GM21723 (cell line): ENCODE measurements around the gene TFPT.
"Not testable (repeated sequence)": the region's sequence is repeated elsewhere in the genome, so short reads cannot be mapped to it uniquely, and the experiment has no call there.

Source experiments
- ATAC-seq: cut with Tn5 transposase; IDR thresholded peaks from one replicate; pipeline ENCODE4 v1.9.1; 2021; ENCODE audit warnings: mild to moderate bottlenecking, moderate library complexity; ENCODE audit not compliant: unreplicated experiment

The TFPT gene

DNA sequence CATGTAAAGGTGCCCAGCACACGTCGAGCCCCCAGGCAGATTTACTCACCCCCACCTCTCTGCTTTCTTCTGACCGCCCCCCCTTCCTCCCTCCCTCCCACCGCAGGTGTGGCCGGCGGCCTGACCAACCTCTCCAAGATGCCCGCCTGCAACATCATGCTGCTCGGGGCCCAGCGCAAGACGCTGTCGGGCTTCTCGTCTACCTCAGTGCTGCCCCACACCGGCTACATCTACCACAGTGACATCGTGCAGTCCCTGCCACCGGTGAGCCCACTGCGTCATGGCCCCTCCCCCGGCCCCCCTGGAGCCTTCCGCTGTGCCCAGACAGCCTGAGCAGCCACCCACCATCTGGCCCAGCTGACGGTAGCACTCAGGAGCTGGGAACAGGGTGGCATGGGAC, 8.9 kb upstream of the TFPT start:
- ATAC-seq: no peak

DNA sequence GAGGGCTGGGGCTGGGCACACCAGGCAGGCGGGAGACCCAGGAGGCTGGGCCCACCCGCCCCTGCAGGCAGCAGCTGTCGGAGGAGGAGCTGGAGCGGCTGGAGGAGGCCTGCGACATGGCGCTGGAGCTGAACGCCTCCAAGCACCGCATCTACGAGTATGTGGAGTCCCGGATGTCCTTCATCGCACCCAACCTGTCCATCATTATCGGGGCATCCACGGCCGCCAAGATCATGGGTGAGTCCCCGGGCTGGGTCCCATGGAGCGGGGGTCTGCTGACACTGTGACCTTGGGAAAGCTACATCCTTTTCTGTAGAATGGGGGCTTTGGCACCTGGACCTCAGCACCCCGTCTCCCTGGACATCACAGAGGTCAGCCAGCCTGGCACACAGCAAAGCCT, 8.2 kb upstream of the TFPT start:
- no peak for ATAC-seq

DNA sequence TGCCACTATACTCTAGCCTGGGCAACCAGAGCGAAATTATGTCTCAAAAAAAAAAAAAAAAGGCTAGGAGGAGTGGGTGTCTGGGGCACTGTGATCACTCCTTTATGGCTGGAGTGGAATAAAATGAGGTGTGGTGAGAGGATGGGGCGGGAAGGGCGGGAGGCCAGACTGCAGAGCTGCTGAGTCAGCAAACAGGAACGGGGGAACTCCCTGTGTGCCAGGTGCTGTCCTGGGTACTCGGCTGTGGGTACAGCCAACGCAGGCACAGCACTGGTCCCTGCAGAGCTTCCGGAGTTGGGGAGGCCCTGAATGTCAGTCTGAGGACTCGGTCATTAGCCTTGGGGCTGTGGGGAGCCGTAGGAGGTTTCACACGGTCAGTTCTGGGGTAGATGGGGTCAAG, 5.8 kb upstream of the TFPT start:
- no peak for ATAC-seq

DNA sequence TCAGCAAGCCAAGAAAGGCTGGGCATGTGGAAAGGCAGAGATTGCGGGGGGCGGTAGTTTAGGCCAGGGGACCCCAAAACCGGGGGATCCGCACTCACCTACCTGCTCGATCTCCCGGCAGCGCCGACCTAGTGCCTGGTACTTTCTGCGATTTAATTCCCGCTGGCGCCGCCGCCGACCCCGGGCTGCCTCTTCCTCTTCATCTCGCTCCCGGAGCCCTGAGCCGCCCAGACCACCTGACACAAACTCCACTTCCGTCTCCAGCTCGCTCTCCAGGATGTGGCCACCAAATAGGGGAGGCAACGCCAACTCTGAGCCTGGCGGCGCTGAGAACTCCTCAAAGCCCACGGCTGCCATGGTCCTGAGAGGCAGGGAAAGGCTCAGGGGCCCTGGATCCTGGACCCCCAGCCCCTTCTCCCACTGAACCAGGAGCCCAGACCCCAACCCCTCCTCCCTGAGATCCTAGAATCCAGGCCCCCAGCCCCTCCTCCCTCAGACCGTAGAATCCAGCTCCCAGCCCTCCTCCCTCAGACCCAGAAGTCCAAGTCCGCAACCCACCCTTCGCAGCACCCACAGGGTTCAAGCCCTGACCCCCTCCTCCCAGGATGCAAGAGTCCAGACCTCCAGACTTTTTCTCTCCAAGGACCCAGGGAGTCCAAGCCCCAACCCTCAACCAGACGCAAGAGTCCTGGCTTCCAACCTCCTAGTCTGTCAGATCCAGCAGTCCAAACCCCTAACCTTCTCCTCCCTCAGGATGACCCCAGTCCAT, 933 bp downstream of the TFPT start:
- no peak for ATAC-seq

DNA sequence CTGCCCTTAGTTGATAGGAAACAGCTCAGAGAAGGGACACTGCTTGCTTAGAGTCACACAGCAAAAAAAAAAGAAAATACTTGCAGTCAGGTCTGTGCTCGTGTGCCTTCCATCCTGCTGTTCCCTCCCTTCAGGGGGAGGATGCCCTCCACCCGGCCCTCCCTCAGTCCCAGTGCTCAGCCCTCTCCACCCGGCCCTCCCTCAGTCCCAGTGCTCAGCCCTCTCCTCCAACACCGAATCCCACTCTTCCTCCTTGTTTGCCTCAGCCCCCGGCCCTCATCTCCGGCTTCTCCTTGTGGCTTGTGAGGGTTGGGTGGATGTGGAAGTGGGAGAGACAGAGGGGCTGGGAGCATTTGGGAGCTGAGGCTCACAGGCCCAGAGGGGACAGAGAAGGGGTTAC, 5.8 kb downstream of the TFPT start:
- ATAC-seq: no peak

DNA sequence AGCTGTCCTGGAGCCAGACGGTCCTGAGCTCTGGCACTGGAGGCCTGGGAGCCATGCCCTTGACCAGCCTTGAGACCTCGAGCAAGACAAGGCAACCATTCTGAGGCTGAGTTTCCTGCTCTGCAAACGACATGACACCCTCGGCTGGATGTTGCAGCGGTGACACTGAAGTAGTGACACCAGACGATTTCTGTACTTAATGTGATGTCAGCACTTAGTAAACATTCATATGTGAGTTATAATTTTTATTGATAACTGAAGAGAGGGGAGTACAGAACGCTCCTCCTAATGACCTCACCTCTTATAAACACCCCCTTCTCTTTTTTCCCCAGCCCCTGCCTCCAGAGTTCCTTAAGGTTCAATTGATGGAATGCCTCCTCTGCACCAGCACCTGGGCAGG, 7.0 kb downstream of the TFPT start:
- ATAC-seq: no peak

DNA sequence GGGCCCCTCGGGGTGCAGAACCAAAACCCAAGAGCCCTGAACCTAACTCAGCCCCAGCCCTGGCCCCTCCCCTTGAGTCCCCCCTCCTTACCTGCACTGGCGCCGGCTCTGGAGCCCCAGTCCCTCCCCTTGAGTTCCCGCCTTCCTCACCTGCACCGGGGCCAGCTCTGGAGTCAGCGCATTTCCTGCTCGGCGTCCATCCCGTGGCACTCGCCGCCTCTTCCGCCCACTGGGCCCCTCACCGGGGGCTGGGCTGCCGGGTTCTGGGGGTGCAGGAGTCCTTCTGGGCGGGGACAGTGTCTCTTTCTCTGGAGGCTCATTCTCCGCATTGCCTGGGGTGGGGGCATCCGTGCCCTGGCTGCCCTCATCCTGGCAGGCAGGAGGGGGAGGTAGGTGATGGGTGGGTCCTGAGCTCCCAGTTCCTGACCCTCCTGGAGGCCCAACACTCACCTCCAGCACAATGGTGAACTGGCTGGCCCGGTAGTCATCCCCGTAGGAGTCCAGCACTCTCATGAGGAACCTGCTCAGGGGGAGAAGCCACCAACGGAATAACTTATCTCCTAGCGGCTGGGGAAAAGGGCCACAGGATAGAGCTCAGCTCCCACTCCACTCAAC, 7.5 kb downstream of the TFPT start:
- ATAC-seq: no peak

DNA sequence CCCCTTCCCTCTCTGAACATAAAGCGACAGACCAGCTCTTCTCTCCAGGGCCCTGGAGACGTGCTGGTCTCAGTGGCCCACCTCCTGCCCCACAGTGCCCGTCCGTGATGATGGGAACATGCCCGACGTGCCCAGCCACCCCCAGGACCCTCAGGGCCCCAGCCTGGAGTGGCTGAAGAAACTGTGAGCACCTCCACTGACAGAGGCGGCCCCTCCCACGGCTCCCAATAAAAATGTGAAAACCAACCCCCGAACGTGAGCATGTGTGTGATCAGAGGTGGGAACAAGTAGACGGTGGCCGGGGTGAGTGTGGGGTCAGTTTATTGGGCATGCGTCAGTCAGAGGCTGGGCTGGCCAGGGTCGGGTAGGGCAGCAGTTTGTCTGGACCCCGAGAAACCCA, 8.7 kb downstream of the TFPT start:
- ATAC-seq: no peak

DNA sequence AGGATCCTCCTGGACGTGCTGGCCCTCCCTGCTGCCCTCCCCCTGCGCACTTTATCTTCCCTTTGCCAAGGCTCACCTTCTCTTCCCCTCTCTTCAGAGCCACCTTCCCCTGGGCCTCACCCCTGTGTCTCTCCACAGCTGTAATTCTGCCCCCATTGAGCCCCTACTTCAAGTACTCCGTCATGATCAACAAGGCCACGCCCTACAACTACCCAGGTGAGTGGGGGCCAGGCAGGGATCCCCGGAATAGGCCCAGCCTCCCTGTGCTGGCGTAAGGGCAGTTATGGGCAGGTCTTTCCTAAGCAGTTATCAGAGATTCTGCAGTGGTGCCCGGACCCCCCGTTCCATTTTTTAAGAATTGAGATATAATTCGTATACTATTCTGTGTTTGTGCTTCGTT, 9.7 kb downstream of the TFPT start:
- no peak for ATAC-seq

DNA sequence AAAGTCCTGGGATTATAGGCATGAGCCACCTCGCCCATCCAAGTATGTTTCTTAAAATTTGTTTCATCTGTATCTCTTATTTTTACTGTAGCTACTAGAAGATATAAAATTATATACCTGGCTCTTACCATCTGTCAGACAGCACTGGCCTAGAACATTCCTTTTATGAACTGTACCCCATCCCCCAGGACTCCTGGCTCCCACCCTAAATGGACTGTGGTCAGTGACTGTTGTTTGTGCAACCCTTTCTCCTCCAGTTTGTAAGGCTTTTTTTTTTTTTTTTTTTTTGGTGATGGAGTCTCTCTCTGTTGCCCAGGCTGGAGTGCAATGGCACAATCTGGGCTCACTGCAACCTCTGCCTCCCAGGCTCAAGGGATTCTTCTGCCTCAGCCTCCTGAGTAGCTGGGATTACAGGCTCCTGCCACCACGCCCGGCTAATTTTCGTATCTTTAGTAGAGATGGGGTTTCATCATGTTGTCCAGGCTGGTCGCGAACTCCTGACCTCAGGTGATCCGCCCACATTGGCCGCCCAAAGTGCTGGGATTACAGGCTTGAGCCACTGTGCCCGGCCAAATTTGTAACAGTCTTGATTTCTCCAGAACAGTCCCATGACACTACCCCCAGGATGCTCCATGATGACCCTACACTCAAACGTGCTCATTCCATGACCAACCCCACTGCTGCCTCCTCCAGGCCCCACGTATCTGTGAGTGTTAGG, 10.3 kb downstream of the TFPT start:
- no peak for ATAC-seq

DNA sequence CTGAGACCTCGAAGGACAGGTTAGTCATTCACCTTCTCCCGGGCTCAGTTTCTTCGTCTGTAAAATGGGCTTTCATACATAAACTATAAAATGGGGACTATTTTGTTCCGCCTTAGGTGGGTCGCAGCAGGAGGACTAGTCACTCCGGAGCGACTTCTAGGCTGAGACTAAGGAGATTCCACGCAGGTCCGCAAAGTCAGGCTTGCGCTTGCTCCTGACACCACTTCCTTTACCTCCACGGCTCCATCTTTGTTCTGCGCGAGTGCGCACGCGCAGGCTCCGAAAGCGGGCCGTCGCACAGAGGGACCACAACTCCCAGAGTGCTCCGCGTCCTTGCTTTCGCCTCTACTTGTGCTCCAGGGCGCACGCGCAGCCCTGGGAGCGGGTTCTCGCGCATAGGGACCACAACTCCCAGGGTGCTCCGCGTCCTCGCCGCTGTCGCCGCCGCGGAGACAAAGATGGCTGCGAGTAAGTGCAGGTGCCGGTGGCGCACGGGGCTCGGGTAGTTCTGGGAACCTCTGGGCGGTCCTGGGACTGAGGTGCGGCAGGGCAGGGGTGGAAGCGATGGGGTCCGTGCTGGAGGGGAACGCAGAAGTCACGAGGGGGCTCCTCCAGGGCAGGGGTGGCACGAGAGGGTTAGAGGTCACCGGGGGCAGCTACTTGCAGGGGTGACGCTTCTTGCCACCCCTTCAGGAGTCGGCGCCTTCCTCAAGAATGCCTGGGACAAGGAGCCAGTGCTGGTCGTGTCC, 12.9 kb downstream of the TFPT start, which contains the start of gene NDUFA3:
Gene NDUFA3 (plus strand): TSS at position 435 of the 749 bp plus-strand sequence. CDS start 24 bp downstream, at position 459.
- peak; percentile 89 for ATAC-seq

DNA sequence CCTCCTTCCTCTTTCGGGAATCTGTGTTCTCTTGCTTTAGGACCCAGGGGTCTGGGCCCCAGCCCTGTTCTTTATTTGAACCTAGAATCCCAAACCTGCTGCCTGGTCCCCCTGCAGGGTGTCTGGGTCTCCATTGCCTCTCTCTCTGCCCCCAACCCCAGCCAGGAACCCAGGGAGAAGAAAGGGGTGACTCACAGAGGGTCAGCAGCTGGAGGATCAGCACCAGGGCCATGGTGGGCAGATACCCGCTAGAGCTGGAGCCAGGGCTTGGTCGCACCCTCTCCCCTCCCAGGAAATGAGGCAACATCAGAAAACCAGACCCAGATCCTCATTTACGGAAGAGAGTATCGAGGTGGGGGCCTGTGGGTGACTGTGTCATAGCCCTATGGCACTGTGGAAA, 14.9 kb downstream of the TFPT start, which contains the start of gene OSCAR:
Gene OSCAR (minus strand): TSS at position 243 of the 400 bp plus-strand sequence. CDS start 11 bp downstream, at position 232.
- ATAC-seq: no peak

DNA sequence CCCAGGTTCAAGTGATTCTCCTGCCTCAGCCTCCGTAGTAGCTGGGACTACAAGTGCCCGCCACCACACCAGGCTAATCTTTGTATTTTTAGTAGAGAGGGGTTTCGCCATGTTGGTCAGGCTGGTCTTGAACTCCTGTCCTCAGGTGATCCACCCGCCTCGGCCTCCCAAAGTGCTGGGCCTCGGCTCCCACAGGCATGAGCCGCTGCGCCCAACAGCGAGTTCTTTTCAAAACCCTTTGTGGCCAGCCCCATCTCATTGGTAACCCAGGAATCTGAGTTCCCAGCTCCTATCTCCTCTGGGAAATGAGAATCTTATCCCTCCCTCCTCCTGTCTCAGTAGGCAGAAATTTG, 15.6 kb downstream of the TFPT start:
- ATAC-seq: not testable (repeated sequence)

DNA sequence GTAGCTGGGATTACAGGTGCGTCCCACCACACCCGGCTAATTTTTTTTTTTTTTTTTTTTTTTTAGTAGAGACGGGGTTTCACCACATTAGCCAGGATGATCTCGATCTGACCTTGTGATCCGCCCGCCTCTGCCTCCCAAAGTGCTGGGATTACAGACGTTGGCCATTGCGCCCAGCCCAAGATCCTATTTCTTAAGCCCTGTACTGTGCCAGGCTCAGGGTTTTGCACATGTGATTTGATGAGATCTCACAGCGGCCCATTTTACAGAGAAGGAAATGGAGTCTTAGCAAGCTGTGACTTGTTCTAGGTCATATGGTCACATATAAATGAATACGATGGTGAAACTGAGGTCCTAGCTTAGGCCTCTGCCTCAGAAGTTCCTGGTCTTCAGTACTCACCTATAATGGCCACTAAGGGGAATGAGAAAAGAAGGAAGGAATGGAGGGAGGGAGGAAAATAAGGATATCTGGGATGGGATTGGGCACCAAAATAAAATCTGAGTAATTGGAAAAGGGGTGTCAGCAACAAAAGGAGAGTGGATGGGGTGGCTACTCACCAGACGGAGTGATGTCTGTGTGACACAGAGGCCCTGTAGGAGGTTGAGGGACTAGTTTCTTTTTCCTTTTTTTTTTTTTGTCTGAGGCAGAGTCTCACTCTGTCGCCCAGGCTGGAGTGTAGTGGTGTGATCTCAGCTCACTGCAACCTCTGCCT, 16.1 kb downstream of the TFPT start:
- no peak for ATAC-seq

DNA sequence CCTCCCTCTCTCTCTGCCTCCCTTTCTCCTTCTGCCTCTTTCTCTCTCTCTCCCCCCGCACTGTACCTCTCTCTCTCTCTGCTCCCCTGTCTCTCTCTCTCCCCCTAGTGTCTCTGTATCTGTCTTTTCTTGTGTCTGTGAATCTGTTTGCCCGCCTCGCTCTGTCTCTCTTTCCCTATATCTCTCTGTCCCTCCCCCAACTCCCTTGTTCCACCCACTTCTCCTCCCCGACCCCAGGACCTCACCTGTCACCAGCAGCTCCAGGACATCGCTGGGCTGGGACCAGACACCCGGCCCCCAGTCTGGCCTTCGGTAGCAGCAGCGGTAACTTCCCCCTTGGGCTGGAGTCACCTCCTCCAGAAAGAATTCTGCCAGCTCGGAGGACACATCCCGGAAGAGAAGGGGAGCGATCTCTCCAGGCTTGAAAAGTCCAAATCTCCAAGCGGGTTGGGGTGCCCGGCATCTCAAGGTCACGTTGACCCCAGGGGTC, 18.8 kb downstream of the TFPT start:
- no peak for ATAC-seq

DNA sequence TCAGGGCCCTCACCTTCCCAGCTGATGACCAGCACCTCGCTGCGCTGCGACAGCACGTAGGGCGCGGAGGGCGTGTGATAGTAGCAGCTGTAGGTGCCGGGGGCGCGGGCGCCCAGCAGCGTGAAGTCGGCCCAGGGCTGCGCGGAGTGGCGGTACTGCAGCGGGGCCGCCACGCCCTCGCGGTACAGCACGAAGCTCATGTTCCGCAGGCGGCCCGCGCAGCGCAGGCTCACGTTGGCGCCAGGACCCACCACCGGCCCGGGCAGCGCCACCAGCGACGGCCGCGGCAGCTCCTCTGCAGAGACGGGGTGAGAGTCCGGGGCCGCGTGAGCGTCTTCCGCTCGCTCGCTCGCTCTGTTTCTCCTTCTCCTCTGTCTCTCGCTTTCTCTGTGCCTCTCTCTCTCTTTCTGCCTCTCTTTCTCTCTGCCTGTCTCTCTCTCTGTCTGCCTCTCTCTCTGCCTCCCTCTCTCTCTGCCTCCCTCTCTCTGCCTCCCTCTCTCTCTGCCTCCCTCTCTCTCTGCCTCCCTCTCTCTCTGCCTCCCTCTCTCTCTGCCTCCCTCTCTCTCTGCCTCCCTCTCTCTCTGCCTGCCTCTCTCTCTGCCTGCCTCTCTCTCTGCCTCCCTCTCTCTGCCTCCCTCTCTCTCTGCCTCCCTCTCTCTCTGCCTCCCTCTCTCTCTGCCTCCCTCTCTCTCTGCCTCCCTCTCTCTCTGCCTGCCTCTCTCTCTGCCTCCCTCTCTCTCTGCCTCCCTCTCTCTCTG, 19.4 kb downstream of the TFPT start:
- ATAC-seq: not testable (repeated sequence)

DNA sequence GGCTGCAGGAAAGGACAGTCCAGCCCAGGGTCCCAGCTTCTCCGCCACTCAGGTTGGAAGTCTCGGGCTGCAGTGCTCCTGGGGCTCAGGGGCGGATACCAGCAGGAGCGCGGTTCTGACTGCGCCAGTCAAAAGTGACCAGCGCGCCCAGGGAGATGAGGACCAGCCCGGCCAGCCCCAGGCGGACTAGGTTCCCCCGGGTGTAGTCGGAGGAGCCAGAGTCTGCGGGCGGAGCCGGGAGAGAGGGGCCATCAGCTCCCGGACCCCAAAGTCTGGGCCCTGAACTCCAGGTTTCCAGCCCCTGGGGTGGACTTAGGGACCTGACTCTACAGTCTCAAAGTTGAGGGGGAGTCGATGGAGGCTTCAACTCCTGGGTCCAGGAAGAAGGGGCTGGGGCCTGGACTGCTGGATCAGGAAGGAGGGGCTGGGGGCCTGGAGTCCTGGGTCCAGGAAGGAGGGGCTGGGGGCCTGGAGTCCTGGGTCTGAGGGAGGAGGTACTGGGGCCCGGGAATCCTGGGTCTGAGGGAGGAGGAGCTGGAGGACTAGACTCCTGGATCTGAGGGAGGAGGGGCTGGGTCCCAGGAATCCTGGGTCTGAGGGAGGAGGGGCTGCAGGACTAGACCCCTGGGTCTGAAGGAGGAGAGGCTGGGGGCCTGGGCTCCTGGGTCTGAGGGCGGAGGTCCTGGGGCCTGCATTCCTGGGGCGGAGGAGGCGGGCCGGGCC, 20.2 kb downstream of the TFPT start:
- no peak for ATAC-seq

DNA sequence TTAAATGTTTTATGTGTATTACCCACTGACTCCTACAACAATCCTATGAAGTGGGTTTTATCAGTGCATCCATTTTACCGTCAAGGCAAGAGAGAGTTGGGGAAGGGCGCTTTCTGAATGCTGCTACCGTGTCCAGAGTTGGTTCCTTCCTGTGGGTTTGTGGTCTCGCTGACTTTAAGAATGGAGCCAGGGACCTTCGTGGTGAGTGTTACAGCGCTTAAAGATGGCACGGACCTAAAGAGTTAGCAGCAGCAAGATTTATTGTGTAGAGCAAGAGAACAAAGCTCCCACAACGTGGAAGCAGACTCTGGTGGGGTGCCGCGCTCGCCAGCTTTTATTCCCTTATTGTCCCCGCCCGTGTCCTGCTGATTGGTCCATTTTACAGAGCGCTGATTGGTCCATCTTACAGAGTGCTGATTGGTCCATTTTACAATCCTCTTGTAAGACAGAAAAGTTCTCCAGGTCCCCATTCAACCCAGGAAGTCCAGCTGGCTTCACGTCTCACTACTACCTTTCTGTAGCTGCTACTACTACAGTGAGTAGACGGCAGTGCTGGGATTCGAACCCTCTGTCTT, 20.9 kb downstream of the TFPT start:
- ATAC-seq: no peak

DNA sequence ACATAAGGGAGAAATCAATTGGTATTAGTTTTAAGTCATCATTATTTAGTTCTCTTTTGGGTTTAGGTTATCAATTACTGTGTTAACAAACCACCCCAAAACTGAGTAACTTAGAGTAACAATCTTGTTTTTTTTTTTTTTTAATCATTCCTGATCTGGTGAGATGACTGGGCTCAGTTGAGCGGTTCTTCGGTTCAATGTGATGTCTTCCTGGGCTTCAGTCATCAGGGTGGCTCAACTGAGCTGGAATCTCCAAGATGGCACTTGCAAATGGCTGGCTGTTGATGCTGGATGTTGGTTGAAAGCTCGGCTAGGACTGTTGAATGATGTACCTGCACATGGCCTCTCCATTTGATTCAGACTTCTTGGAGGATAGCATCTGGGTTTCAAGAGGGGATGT, 31.0 kb downstream of the TFPT start:
- ATAC-seq: no peak
